Stomach (tissue), 9 donors: ENCODE measurements around the gene ARHGAP32. TPM values are rescaled to one million over a fixed set of nuclear protein-coding genes. Genes with fewer than 3 reads are reported as not detected.
"Not testable (repeated sequence)": the region's sequence is repeated elsewhere in the genome, so short reads cannot be mapped to it uniquely, and the experiment has no call there.

Experiments used
- DNase-seq, 2 donors: peaks; one replicate each; pipeline versions ENCODE4 v3.0.0 to v3.0.0-alpha.2; 2013 to 2019
- H3K27ac ChIP-seq, 5 donors: fragments of 200-600 bp in 4 of 5; sonication (generic) in 4 of 5; one replicate each; pipeline ENCODE4 v1.5.1; 2013 to 2019; ENCODE audit warnings: mild to moderate bottlenecking in 1 of 5, moderate library complexity in 1 of 5
- H3K27me3 ChIP-seq, 3 donors: fragments of 200-600 bp; sonication (generic); one replicate each; pipeline ENCODE4 v1.5.1; 2017 to 2019; ENCODE audit warnings: mixed run types in 1 of 3
- H3K36me3 ChIP-seq, 4 donors: fragments of 200-600 bp; sonication (generic); 1 replicate in 3 of 4; 2 replicates in 1 of 4; pipeline ENCODE4 v1.5.1; 2016 to 2019
- H3K4me1 ChIP-seq, 4 donors: fragments of 200-600 bp; sonication (generic); one replicate each; pipeline ENCODE4 v1.5.1; 2016 to 2019
- H3K4me3 ChIP-seq, 4 donors: fragments of 200-600 bp; sonication (generic) in 3 of 4; one replicate each; pipeline ENCODE4 v1.5.1; 2016 to 2019; ENCODE audit warnings: mild to moderate bottlenecking in 1 of 4
- H3K9me3 ChIP-seq, 4 donors: fragments of 200-600 bp; sonication (generic); one replicate each; pipeline ENCODE4 v1.5.1; 2016 to 2019
- EP300 ChIP-seq: sonication (generic); formaldehyde crosslinking; IDR thresholded peaks from one replicate; pipeline ENCODE4 v1.6.1; 2017; ENCODE audit warnings: antibody characterized with exemption
- POLR2A ChIP-seq, 4 donors: fragments of 450-650 bp; IDR thresholded peaks; one replicate each; pipeline ENCODE4 v1.6.1; 2016; ENCODE audit warnings: antibody characterized with exemption in 4 of 4, control low read depth in 2 of 4, mild to moderate bottlenecking in 1 of 4, moderate library complexity in 1 of 4
- POLR2AphosphoS5 ChIP-seq, 3 donors: sonication (generic); formaldehyde crosslinking; IDR thresholded peaks; one replicate each; pipeline ENCODE4 v1.6.1; 2016; ENCODE audit warnings: antibody characterized with exemption in 3 of 3
- WGBS, 5 donors: extraction: QIAGEN DNeasy Blood & Tissue Kit in 3 of 5; methylation state at CpG; one replicate each; pipeline versions ENCODE4 v1.1.5 to v1.1.7; 2013 to 2018; 5-methylcytosine and 5-hydroxymethylcytosine counted together
- intact Hi-C: fragments of 100-400 bp; cut with DNase I; formaldehyde crosslinking; loops from one replicate; pipeline ENCODE4 v1.15.1; 2023; ENCODE audit warnings: low total_unique reads
- polyA plus RNA-seq, 3 donors: library from polyadenylated mRNA; stranded (reverse); fragments of 200-250 nt; gene quantifications; one replicate each; pipeline ENCODE4 v1.2.3, GENCODE V29; 2013
- total RNA-seq, 5 donors: library from RNA; depleted of rRNA; stranded (reverse); fragments of >200 nt; gene quantifications; one replicate each; pipeline versions ENCODE4 v1.1.0 to v1.2.3, GENCODE V29; 2014 to 2016
- TF ChIP-seq, protein P1 (sequence below), 7 experiments: fragments of 450-650 bp in 4 of 7; fragments of 200-600 bp in 3 of 7; sonication (generic) in 3 of 7; IDR thresholded peaks; one replicate each; pipeline ENCODE4 v1.5.1; 2016 to 2019; ENCODE audit warnings: antibody characterized with exemption in 7 of 7, control low read depth in 2 of 7, mild to moderate bottlenecking in 1 of 7
- donor health status: healthy with polysubstance abuse.
- donor health status: Bipolar disorder and iron deficiency.
- donor health status: healthy.

ARHGAP32 gene
- total and polyA plus RNA-seq, 8 donors, result 2.9 to 70.1 (median 34.3) TPM

DNA sequence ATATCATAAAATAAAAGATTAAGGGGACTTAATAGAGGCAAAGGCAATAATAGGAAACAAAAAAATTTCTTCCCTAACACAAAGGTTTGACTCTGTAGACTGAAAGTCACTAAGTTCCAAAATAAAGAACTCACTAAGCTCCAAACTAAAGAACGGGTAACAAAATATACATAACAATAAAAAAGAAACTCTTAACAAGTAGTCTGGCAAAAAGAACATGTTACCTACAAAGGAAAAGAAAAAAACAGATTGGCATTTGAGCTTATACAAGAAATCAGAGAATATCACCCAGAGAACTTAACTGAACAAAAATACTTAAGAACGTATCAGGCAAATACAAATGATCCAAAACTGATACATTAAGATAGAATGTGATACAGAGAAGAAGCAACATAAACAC is 7.5 kb downstream of the ARHGAP32 start:
- no peak overlapping the region for H3K4me3 ChIP-seq
- no peak overlapping the region for H3K27ac ChIP-seq
- intact Hi-C loops, result no loop called here
- H3K27me3 ChIP-seq, result no peaks in the 10 kb centered on the region
- 87 to 100% (median 94%) methylated on average over 2 of the region's 2 CpGs for WGBS, 5 donors
- peaks cover 0 to 4% (median 0%) of the 10 kb centered on the region in 4 donors for H3K9me3 ChIP-seq
- H3K4me1 ChIP-seq, result peaks cover 0 to 3% (median 2%) of the 10 kb centered on the region in 4 donors
- no peak for TF ChIP-seq EP300
- TF ChIP-seq POLR2AphosphoS5 (IDR thresholded peaks at IDR 0.05), result no peak
- no peak for TF ChIP-seq POLR2A (IDR thresholded peaks at IDR 0.05)
- TF ChIP-seq, protein P1, sequence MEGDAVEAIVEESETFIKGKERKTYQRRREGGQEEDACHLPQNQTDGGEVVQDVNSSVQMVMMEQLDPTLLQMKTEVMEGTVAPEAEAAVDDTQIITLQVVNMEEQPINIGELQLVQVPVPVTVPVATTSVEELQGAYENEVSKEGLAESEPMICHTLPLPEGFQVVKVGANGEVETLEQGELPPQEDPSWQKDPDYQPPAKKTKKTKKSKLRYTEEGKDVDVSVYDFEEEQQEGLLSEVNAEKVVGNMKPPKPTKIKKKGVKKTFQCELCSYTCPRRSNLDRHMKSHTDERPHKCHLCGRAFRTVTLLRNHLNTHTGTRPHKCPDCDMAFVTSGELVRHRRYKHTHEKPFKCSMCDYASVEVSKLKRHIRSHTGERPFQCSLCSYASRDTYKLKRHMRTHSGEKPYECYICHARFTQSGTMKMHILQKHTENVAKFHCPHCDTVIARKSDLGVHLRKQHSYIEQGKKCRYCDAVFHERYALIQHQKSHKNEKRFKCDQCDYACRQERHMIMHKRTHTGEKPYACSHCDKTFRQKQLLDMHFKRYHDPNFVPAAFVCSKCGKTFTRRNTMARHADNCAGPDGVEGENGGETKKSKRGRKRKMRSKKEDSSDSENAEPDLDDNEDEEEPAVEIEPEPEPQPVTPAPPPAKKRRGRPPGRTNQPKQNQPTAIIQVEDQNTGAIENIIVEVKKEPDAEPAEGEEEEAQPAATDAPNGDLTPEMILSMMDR (IDR thresholded peaks at IDR 0.05), result no peak
- DNase-seq, result no peak
- no peaks in the 10 kb centered on the region for H3K36me3 ChIP-seq

- no peaks in the 10 kb centered on the region for H3K27me3 ChIP-seq
- intact Hi-C loops, result no loop called here
- WGBS, 5 donors, result 59 to 89% (median 77%) methylated on average over 1 of the region's 1 CpG
Observed at GRCh38 chr11:129167315-129167714, 24.8 kb downstream of the ARHGAP32 start.

GRCh38 chr11:129163714-129164164 is 28.4 kb downstream of the ARHGAP32 start:
- Histone ChIP-seq H3K27me3 (no peaks in the 10 kb centered on the region), H3K9me3 (no peaks in the 10 kb centered on the region), H3K4me3 (no peak overlapping the region), H3K27ac (no peak overlapping the region), H3K36me3 (peaks cover 0 to 24% (median 3%) of the 10 kb centered on the region in 4 donors), H3K4me1 (no peaks in the 10 kb centered on the region)
- TF ChIP-seq POLR2A (IDR thresholded peaks at IDR 0.05), result no peak
- TF ChIP-seq, protein P1 (IDR thresholded peaks at IDR 0.05), result no peak
- TF ChIP-seq POLR2AphosphoS5 (IDR thresholded peaks at IDR 0.05), result no peak
- no peak for TF ChIP-seq EP300
- intact Hi-C loops, result no loop called here
- no peak for DNase-seq
- WGBS, 5 donors, result 83 to 92% (median 86%) methylated on average over 3 of the region's 3 CpGs

More at GRCh38 chr11:129167315-129167714, 24.8 kb downstream of the ARHGAP32 start:
- TF ChIP-seq POLR2AphosphoS5 (IDR thresholded peaks at IDR 0.05), result no peak
- Histone ChIP-seq H3K4me3 (no peak overlapping the region), H3K36me3 (peaks cover 0 to 15% (median 0%) of the 10 kb centered on the region in 4 donors), H3K27ac (no peak overlapping the region), H3K4me1 (no peaks in the 10 kb centered on the region), H3K9me3 (peaks cover 0 to 1% (median 0%) of the 10 kb centered on the region in 4 donors)
- DNase-seq, result no peak

GRCh38 chr11:129157080-129157479 is 35.0 kb downstream of the ARHGAP32 start:
- H3K27ac ChIP-seq, intact Hi-C loops, H3K27me3 ChIP-seq, DNase-seq, H3K4me1 ChIP-seq, H3K4me3 ChIP-seq: not testable (repeated sequence)
- H3K9me3 ChIP-seq, result peaks cover 0 to 14% (median 8%) of the 10 kb centered on the region in 4 donors
- peaks cover 0 to 28% (median 5%) of the 10 kb centered on the region in 4 donors for H3K36me3 ChIP-seq
- 84 to 98% (median 94%) methylated on average over 3 of the region's 3 CpGs for WGBS, 5 donors

- intact Hi-C loops, result no loop called here
Observed at GRCh38 chr11:129155745-129156144, 36.4 kb downstream of the ARHGAP32 start.

More at GRCh38 chr11:129155745-129156144, 36.4 kb downstream of the ARHGAP32 start:
- Histone ChIP-seq H3K9me3 (peaks cover 0 to 21% (median 12%) of the 10 kb centered on the region in 4 donors), H3K27me3 (no peaks in the 10 kb centered on the region), H3K4me3 (no peak overlapping the region), H3K4me1 (no peaks in the 10 kb centered on the region), H3K36me3 (peaks cover 0 to 21% (median 3%) of the 10 kb centered on the region in 4 donors), H3K27ac (no peak overlapping the region)
- no peak for DNase-seq
- TF ChIP-seq POLR2AphosphoS5 (IDR thresholded peaks at IDR 0.05) (no peak), POLR2A (IDR thresholded peaks at IDR 0.05) (no peak), EP300 (no peak)
- TF ChIP-seq, protein P1 (IDR thresholded peaks at IDR 0.05), result no peak
- WGBS, 5 donors, result 91 to 94% (median 93%) methylated on average over 9 of the region's 9 CpGs
